HepG2 (cell line): ENCODE results near the gene RAB34. TPM values are rescaled to one million over a fixed set of nuclear protein-coding genes. Genes with fewer than 3 reads are reported as not detected.
A peak's percentile ranks its signal among the peaks of the same experiment; 100 is the strongest.

Experiments
- ATAC-seq: fragments of 200-7000 bp; cut with Tn5 transposase; 3 replicates; pipeline ENCODE4 v1.9.1; 2020; ENCODE audit warnings: mild to moderate bottlenecking, moderate library complexity
- BruUV-seq: library from RNA; stranded (reverse); fragments of 400-500 nt; replicated peaks from 2 replicates; lab custom pipeline; 2021; lab: Mats Ljungman, UMichigan
- CTCF ChIA-PET: fragments of 300-600 bp; formaldehyde crosslinking; extraction: SDS; loops from one replicate; lab custom pipeline; 2021; ENCODE audit warnings: low total read pairs, inconsistent platforms, low intra/inter-chr PET ratio; lab: Yijun Ruan, JAX
- POLR2A ChIA-PET: fragments of 350-600 bp; sonication (Branson Sonifier 250); formaldehyde crosslinking; loops from one replicate; lab custom pipeline; 2020; ENCODE audit warnings: antibody characterized with exemption, inconsistent platforms; lab: Yijun Ruan, JAX
- DNase-seq: peaks from one replicate; pipeline ENCODE4 v3.0.0-alpha.2; 2015; ENCODE audit warnings: low spot score
- FAIRE-seq: peaks from 3 replicates; lab custom pipeline; 2011; peaks lifted over from hg19 to GRCh38; lab: Jason Lieb, UNC
- H2AFZ ChIP-seq: one replicate; pipeline ENCODE4 v1.6.1; 2011; ENCODE audit warnings: low read length, inconsistent platforms
- H3K27ac ChIP-seq: fragments of 300-600 bp; 3 replicates; pipeline ENCODE4 v1.8.0; 2011; ENCODE audit warnings: mixed run types, mild to moderate bottlenecking, mixed read lengths, low read length, inconsistent platforms; ENCODE audit not compliant: insufficient read depth; ENCODE audit errors: extremely low read length
- H3K27me3 ChIP-seq, 2 experiments: fragments of 200-600 bp in 1 of 2; 2 replicates in 1 of 2; 3 replicates in 1 of 2; pipeline versions ENCODE4 v1.6.0 to v1.8.0; 2011; ENCODE audit warnings: low read length in 2 of 2, mild to moderate bottlenecking in 2 of 2, moderate library complexity in 2 of 2, inconsistent platforms in 1 of 2; ENCODE audit not compliant: insufficient read depth in 2 of 2, control insufficient read depth in 1 of 2
- H3K36me3 ChIP-seq, 2 experiments: fragments of 200-600 bp in 1 of 2; replicated peaks in 1 of 2; 2 replicates in 1 of 2; 3 replicates in 1 of 2; pipeline versions ENCODE4 v1.5.1 to v1.8.0; 2011; ENCODE audit warnings: low read length in 2 of 2, inconsistent platforms in 1 of 2; ENCODE audit not compliant: insufficient read depth in 2 of 2, control insufficient read depth in 1 of 2
- H3K4me1 ChIP-seq: 2 replicates; pipeline ENCODE4 v1.5.1; 2012; ENCODE audit warnings: low read length, inconsistent platforms; ENCODE audit not compliant: insufficient read depth
- H3K4me2 ChIP-seq: 2 replicates; pipeline ENCODE4 v1.6.0; 2011; ENCODE audit warnings: low read depth, low read length, inconsistent platforms
- H3K4me3 ChIP-seq, 3 experiments: fragments of 200-600 bp in 1 of 3; sonication (generic), shearing (Covaris generic) in 1 of 3; replicated peaks in 1 of 3; 2 replicates each; pipeline ENCODE4 v1.5.1; 2011 to 2016; ENCODE audit warnings: low read length in 3 of 3, inconsistent platforms in 2 of 3, low read depth in 2 of 3, mild to moderate bottlenecking in 2 of 3, control low read depth in 1 of 3, mixed read lengths in 1 of 3; ENCODE audit not compliant: insufficient read depth in 1 of 3
- H3K79me2 ChIP-seq: one replicate; pipeline ENCODE4 v1.6.1; 2011; ENCODE audit warnings: low read length, inconsistent platforms; ENCODE audit not compliant: insufficient read depth
- H3K9ac ChIP-seq: 2 replicates; pipeline ENCODE4 v1.6.0; 2011; ENCODE audit warnings: mild to moderate bottlenecking, low read depth, low read length, inconsistent platforms; ENCODE audit not compliant: insufficient read depth
- H3K9me3 ChIP-seq: 2 replicates; pipeline ENCODE4 v1.5.1; 2012; ENCODE audit warnings: mild to moderate bottlenecking, low read length
- H4K20me1 ChIP-seq: 2 replicates; pipeline ENCODE4 v1.6.0; 2011; ENCODE audit warnings: inconsistent platforms, mild to moderate bottlenecking, low read length, moderate library complexity; ENCODE audit not compliant: insufficient read depth
- AGO2 ChIP-seq: fragments of 200-400 bp; formaldehyde crosslinking; optimal IDR thresholded peaks from 2 replicates; pipeline ENCODE3; 2017; ENCODE audit warnings: mild to moderate bottlenecking, low read depth, low read length, moderate library complexity
- IRF1 ChIP-seq: sonication (generic); formaldehyde crosslinking; IDR thresholded peaks from 2 replicates; pipeline ENCODE4 v1.4.0; 2020; ENCODE audit warnings: low read depth, mild to moderate bottlenecking, missing genetic modification reagents
- IRF9 ChIP-seq: sonication (generic); formaldehyde crosslinking; IDR thresholded peaks from 2 replicates; pipeline ENCODE4 v1.8.0; 2022; ENCODE audit warnings: missing genetic modification reagents, mild to moderate bottlenecking, borderline replicate concordance
- RBFOX2 ChIP-seq: fragments of 200-400 bp; formaldehyde crosslinking; IDR thresholded peaks from 2 replicates; pipeline ENCODE4 v1.6.1; 2017; ENCODE audit warnings: low read depth, mild to moderate bottlenecking, low read length
- ZNF414 ChIP-seq: sonication (generic); formaldehyde crosslinking; IDR thresholded peaks from 2 replicates; pipeline ENCODE4 v1.5.0; 2020; ENCODE audit warnings: missing genetic modification reagents
- ZNF883 ChIP-seq: sonication (generic); formaldehyde crosslinking; IDR thresholded peaks from 2 replicates; pipeline ENCODE4 v1.5.1; 2020; ENCODE audit warnings: mild to moderate bottlenecking, missing genetic modification reagents; ENCODE audit errors: not compliant biosample characterization
- WGBS: methylation state at CpG from one replicate; pipeline ENCODE4 v1.1.6; 2017; ENCODE audit warnings: low lambda C conversion rate; 5-methylcytosine and 5-hydroxymethylcytosine counted together
- in situ Hi-C: cut with HindIII; loops from 2 replicates; pipeline ENCODE4 v1.10.0; 2017; ENCODE audit warnings: low pct_unique_long_range_greater_than_20kb; ENCODE audit not compliant: extremely low pct_ligation_motif_present
- intact Hi-C: fragments of 100-400 bp; cut with micrococcal nuclease; formaldehyde crosslinking; loops from one replicate; pipeline ENCODE4 v1.10.0; 2022; ENCODE audit not compliant: unreplicated experiment
- polyA plus RNA-seq, 8 experiments: library from polyadenylated mRNA; depleted of rRNA in 3 of 8; stranded (reverse) in 7 of 8; unstranded in 1 of 8; fragments of >200 nt; fragmentation: Illumina TruSeq in 4 of 8; extraction: Trizol in 4 of 8; gene quantifications; 2 replicates each; pipeline versions ENCODE4 v1.2.1 to v1.2.3, GENCODE V29; 2011 to 2016; ENCODE audit warnings: low read depth in 4 of 8, missing spikeins in 1 of 8, mixed read lengths in 1 of 8; ENCODE audit not compliant: insufficient read depth in 1 of 8
- total RNA-seq, 5 experiments: library from RNA; depleted of rRNA; stranded (reverse); fragments of >200 nt; fragmentation: Illumina TruSeq; extraction: Trizol; gene quantifications; 2 replicates each; pipeline ENCODE4 v1.2.3, GENCODE V29; 2016; ENCODE audit warnings: low read depth in 1 of 5

The RAB34 gene
- total and polyA plus RNA-seq, 2 of the 13 experiments (the other 11 are each of a cell fraction or from before 2014, with no cell fraction given), result 0.49 TPM; not detected in 1

DNA sequence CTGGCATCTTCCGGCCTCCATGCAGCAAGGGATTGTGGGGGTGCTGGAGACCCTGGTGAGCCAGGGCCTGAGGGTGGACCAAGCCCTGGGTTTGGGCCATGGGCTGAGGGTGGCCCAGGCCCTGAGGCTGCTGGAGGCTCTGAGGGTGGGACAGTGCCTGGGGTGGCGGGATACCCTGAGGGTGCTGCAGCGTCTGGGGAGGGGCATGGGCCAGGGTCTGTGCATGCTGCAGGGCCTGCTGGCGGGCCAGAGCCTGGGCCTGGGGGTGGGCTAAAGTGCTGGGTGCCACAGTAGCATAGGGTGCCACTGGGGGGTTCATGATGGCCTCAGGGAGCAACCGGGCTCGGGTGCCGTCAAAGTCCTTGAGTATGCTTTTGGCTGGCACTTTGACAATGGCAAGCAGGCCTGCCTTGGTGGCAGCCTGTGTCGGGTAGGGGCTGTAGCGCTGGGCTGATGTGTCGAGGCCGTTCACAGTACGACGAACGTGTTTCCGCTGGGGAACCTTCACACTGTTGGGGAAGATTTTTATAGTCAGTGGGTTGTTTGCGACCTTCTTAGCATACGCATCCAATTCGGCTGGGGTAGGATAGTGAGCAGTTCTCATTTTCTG lies 41.7 kb upstream of the RAB34 start:
- intact Hi-C loops (no loop called here), in situ Hi-C loops (no loop called here)
- Histone ChIP-seq H3K4me2 (no peak overlapping the region), H3K4me1 (no peaks in the 10 kb centered on the region), H4K20me1 (no peaks in the 10 kb centered on the region), H3K9me3 (no peaks in the 10 kb centered on the region), H3K79me2 (no peaks in the 10 kb centered on the region), H3K9ac (no peak overlapping the region), H3K27ac (no peak overlapping the region), H3K4me3 (no peak overlapping the region), H2AFZ (no peak overlapping the region), H3K36me3 (peaks cover 26 to 50% of the 10 kb centered on the region in 2 experiments), H3K27me3 (no peaks in the 10 kb centered on the region)
- TF ChIP-seq IRF9 (CRISPR knock-in tag) (no peak), RBFOX2 (no peak), ZNF414 (CRISPR knock-in tag) (no peak)
- ChIA-PET CTCF (no interaction called here), POLR2A (interaction anchor here (0.6 kb wide), 1 partner anchor 538 kb away, joined by 3 read pairs; no protein-coding TSS in a partner anchor)
- ATAC-seq (peak; percentile 9; the same call in 2 of the 3 replicates), FAIRE-seq (no peak), DNase-seq (no peak)
- WGBS, result 97% methylated on average over 18 of the region's 18 CpGs
- BruUV-seq, result no TSS peak

DNA sequence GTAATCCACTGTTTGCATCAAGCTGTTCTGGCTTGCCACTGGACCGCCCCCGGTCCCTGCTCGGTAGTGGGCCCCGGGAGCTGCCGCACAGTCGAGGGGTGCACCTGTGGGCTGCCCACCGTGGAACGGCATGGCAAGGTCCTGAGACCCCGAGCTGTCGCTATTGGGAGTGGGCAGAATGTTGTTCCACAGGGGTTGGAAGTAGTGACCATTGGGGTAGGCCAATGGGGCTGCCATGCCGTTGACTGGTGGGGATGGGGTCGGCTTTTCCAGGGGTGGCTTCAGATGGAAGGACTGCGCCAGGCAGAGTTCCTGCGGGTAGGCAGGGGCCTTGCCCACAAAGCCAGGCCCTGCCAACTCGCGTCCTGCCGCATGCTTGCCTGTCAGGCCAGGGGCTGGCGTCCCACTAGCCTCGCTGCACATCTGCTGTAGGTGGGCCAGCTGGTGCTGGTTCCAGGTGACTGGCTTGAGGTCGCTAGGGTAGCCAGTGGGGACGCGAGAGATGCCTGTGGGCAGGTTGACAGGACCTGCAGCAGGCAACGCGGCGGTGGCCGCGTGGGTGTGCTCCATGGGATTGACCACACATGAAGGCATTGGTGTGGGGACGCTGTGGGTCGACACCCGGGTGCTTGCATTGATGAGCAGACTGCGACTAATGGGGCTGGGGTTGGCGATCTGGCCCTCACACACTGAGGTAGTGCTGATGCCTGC lies 40.9 kb upstream of the RAB34 start:
- DNase-seq (no peak), ATAC-seq (no peak; the same call in 1 of the 3 replicates)
- H3K4me1 ChIP-seq, result no peaks in the 10 kb centered on the region
- H3K4me3 ChIP-seq, result no peak overlapping the region
- intact Hi-C loops (no loop called here), in situ Hi-C loops (no loop called here)
- WGBS, result 96% methylated on average over 26 of the region's 32 CpGs
- no peak overlapping the region for H3K27ac ChIP-seq
- no peaks in the 10 kb centered on the region for H4K20me1 ChIP-seq
- peaks cover 26 to 50% of the 10 kb centered on the region in 2 experiments for H3K36me3 ChIP-seq
- TF ChIP-seq ZNF883 (no peak), AGO2 (peak; percentile 47), IRF1 (CRISPR knock-in tag) (no peak)
- TF ChIP-seq, all 625 proteins: peak for 1
- ChIA-PET POLR2A (no interaction called here), CTCF (no interaction called here)
- no peaks in the 10 kb centered on the region for H3K9me3 ChIP-seq
- H3K9ac ChIP-seq, result no peak overlapping the region
- no peak overlapping the region for H3K4me2 ChIP-seq
- no peak overlapping the region for H2AFZ ChIP-seq
- no TSS peak for BruUV-seq
- FAIRE-seq, result no peak
- H3K79me2 ChIP-seq, result no peaks in the 10 kb centered on the region
- H3K27me3 ChIP-seq, result no peaks in the 10 kb centered on the region
